ENCODE data around the gene DOCK9. TPM values are rescaled to one million over a fixed set of nuclear protein-coding genes. Genes with fewer than 3 reads are reported as not detected.

The DOCK9 gene
- total RNA-seq, 1 donor from 2014 or later, result 43.5 TPM

- intact Hi-C loops (cut with micrococcal nuclease), result no loop called here
- Mint-ChIP-seq H3K4me3 (no peak overlapping the region), H3K9me3 (no peaks in the 10 kb centered on the region), H3K27me3 (no peaks in the 10 kb centered on the region), H3K36me3 (ENCODE audit: low read depth) (peaks cover 63% of the 10 kb centered on the region), H3K4me1 (peaks cover 16% of the 10 kb centered on the region), H3K27ac (no peak overlapping the region)
- no peak for DNase-seq
Measured at GRCh38 chr13:98886587-98887230, 91.2 kb downstream of the DOCK9 start.

- DNase-seq, result no peak
- Mint-ChIP-seq H3K27ac (no peak overlapping the region), H3K4me1 (peaks cover 9% of the 10 kb centered on the region), H3K36me3 (ENCODE audit: low read depth) (peaks cover 65% of the 10 kb centered on the region), H3K27me3 (no peaks in the 10 kb centered on the region), H3K4me3 (no peak overlapping the region), H3K9me3 (no peaks in the 10 kb centered on the region)
- intact Hi-C loops (cut with micrococcal nuclease), result no loop called here
Measured at GRCh38 chr13:98885600-98885999, 92.3 kb downstream of the DOCK9 start.

- intact Hi-C loops (cut with micrococcal nuclease), result no loop called here
- no peaks in the 10 kb centered on the region for H3K9me3 Mint-ChIP-seq
- H3K36me3 Mint-ChIP-seq (ENCODE audit: low read depth), result peaks cover 74% of the 10 kb centered on the region
- no peak overlapping the region for H3K27ac Mint-ChIP-seq
- no peak for DNase-seq
- H3K4me1 Mint-ChIP-seq, result peaks cover 1% of the 10 kb centered on the region
- no peak overlapping the region for H3K4me3 Mint-ChIP-seq
- no peaks in the 10 kb centered on the region for H3K27me3 Mint-ChIP-seq
Measured at GRCh38 chr13:98883998-98884397, 93.9 kb downstream of the DOCK9 start.

GRCh38 chr13:98881390-98881789 lies 96.5 kb downstream of the DOCK9 start:
- H3K27ac Mint-ChIP-seq, result no peak overlapping the region
- intact Hi-C loops (cut with micrococcal nuclease), result no loop called here
- no peak for DNase-seq
- no peaks in the 10 kb centered on the region for H3K27me3 Mint-ChIP-seq
- H3K4me3 Mint-ChIP-seq, result no peak overlapping the region
- no peaks in the 10 kb centered on the region for H3K9me3 Mint-ChIP-seq
- peaks cover 72% of the 10 kb centered on the region for H3K36me3 Mint-ChIP-seq (ENCODE audit: low read depth)
- H3K4me1 Mint-ChIP-seq, result peaks cover 5% of the 10 kb centered on the region

- Mint-ChIP-seq H3K27me3 (no peaks in the 10 kb centered on the region), H3K9me3 (no peaks in the 10 kb centered on the region), H3K27ac (no peak overlapping the region), H3K36me3 (ENCODE audit: low read depth) (peaks cover 70% of the 10 kb centered on the region), H3K4me1 (peaks cover 9% of the 10 kb centered on the region), H3K4me3 (no peak overlapping the region)
- intact Hi-C loops (cut with micrococcal nuclease), result no loop called here
- DNase-seq, result no peak
Measured at GRCh38 chr13:98880677-98881076, 97.2 kb downstream of the DOCK9 start.

- Mint-ChIP-seq H3K4me1 (peaks cover 16% of the 10 kb centered on the region), H3K27me3 (no peaks in the 10 kb centered on the region), H3K27ac (no peak overlapping the region), H3K9me3 (peaks cover 2% of the 10 kb centered on the region), H3K4me3 (no peak overlapping the region), H3K36me3 (ENCODE audit: low read depth) (peaks cover 74% of the 10 kb centered on the region)
- intact Hi-C loops (cut with micrococcal nuclease), result loop anchor here (10.0 kb wide), 1 partner anchor 385 kb away; no protein-coding TSS in a partner anchor
- DNase-seq, result no peak
Measured at GRCh38 chr13:98879957-98880356, 97.9 kb downstream of the DOCK9 start.

- H3K9me3 Mint-ChIP-seq, result peaks cover 4% of the 10 kb centered on the region
- DNase-seq, result no peak
- H3K4me1 Mint-ChIP-seq, result peaks cover 24% of the 10 kb centered on the region
- H3K27me3 Mint-ChIP-seq, result no peaks in the 10 kb centered on the region
- H3K4me3 Mint-ChIP-seq, result no peak overlapping the region
- peaks cover 74% of the 10 kb centered on the region for H3K36me3 Mint-ChIP-seq (ENCODE audit: low read depth)
- intact Hi-C loops (cut with micrococcal nuclease), result loop anchor here (10.0 kb wide), 1 partner anchor 386 kb away; no protein-coding TSS in a partner anchor
- H3K27ac Mint-ChIP-seq, result no peak overlapping the region
Measured at GRCh38 chr13:98879127-98879520, 98.7 kb downstream of the DOCK9 start.

- Mint-ChIP-seq H3K27me3 (no peaks in the 10 kb centered on the region), H3K27ac (no peak overlapping the region), H3K4me3 (no peak overlapping the region), H3K36me3 (ENCODE audit: low read depth) (peaks cover 74% of the 10 kb centered on the region), H3K4me1 (peaks cover 29% of the 10 kb centered on the region), H3K9me3 (peaks cover 8% of the 10 kb centered on the region)
- no peak for DNase-seq
- intact Hi-C loops (cut with micrococcal nuclease), result loop anchor here (10.0 kb wide), 1 partner anchor 386 kb away; no protein-coding TSS in a partner anchor
Measured at GRCh38 chr13:98878486-98879126, 99.3 kb downstream of the DOCK9 start.

GRCh38 chr13:98877936-98878335 lies 99.9 kb downstream of the DOCK9 start:
- Mint-ChIP-seq H3K36me3 (ENCODE audit: low read depth) (peaks cover 78% of the 10 kb centered on the region), H3K4me1 (peaks cover 29% of the 10 kb centered on the region), H3K4me3 (no peak overlapping the region), H3K27ac (no peak overlapping the region), H3K27me3 (no peaks in the 10 kb centered on the region), H3K9me3 (peaks cover 14% of the 10 kb centered on the region)
- DNase-seq, result no peak
- intact Hi-C loops (cut with micrococcal nuclease), result loop anchor here (10.0 kb wide), 1 partner anchor 387 kb away; no protein-coding TSS in a partner anchor

GRCh38 chr13:98877466-98877865 lies 100.4 kb downstream of the DOCK9 start:
- H3K36me3 Mint-ChIP-seq (ENCODE audit: low read depth), result peaks cover 78% of the 10 kb centered on the region
- intact Hi-C loops (cut with micrococcal nuclease), result loop anchor here (10.0 kb wide), 1 partner anchor 387 kb away; no protein-coding TSS in a partner anchor
- H3K27ac Mint-ChIP-seq, result peak overlapping the region; percentile 50
- DNase-seq, result no peak
- H3K9me3 Mint-ChIP-seq, result peaks cover 17% of the 10 kb centered on the region
- no peaks in the 10 kb centered on the region for H3K27me3 Mint-ChIP-seq
- peaks cover 29% of the 10 kb centered on the region for H3K4me1 Mint-ChIP-seq
- no peak overlapping the region for H3K4me3 Mint-ChIP-seq

- no peak for DNase-seq
- Mint-ChIP-seq H3K36me3 (ENCODE audit: low read depth) (peaks cover 79% of the 10 kb centered on the region), H3K4me3 (peak overlapping the region; percentile 70), H3K9me3 (peaks cover 17% of the 10 kb centered on the region), H3K27ac (peak overlapping the region; percentile 93), H3K4me1 (peaks cover 31% of the 10 kb centered on the region), H3K27me3 (no peaks in the 10 kb centered on the region)
- intact Hi-C loops (cut with micrococcal nuclease), result loop anchor here (1.0 to 10.0 kb wide), 4 partner anchors 15 to 390 kb away; no protein-coding TSS in a partner anchor
Measured at GRCh38 chr13:98875146-98875729, 102.6 kb downstream of the DOCK9 start.

GRCh38 chr13:98874029-98874397 lies 103.9 kb downstream of the DOCK9 start:
- Mint-ChIP-seq H3K27me3 (no peaks in the 10 kb centered on the region), H3K4me1 (peaks cover 37% of the 10 kb centered on the region), H3K9me3 (peaks cover 17% of the 10 kb centered on the region), H3K36me3 (ENCODE audit: low read depth) (peaks cover 73% of the 10 kb centered on the region), H3K27ac (peak overlapping the region; percentile 89), H3K4me3 (peak overlapping the region; percentile 52)
- intact Hi-C loops (cut with micrococcal nuclease), result loop anchor here (1.0 to 10.0 kb wide), 2 partner anchors 36 to 391 kb away; no protein-coding TSS in a partner anchor
- DNase-seq, result peak; percentile 66

- intact Hi-C loops (cut with micrococcal nuclease), result loop anchor here (1.0 to 10.0 kb wide), 2 partner anchors 37 to 391 kb away; no protein-coding TSS in a partner anchor
- Mint-ChIP-seq H3K4me1 (peaks cover 41% of the 10 kb centered on the region), H3K27me3 (no peaks in the 10 kb centered on the region), H3K4me3 (peak overlapping the region; percentile 52), H3K36me3 (ENCODE audit: low read depth) (peaks cover 71% of the 10 kb centered on the region), H3K9me3 (peaks cover 17% of the 10 kb centered on the region), H3K27ac (peak overlapping the region; percentile 89)
- DNase-seq, result no peak
Measured at GRCh38 chr13:98873377-98874028, 104.4 kb downstream of the DOCK9 start.
